CD4-positive, alpha-beta T cell (primary cell): Measurements from ENCODE around the gene C1QC. TPM values are rescaled to one million over a fixed set of nuclear protein-coding genes. Genes with fewer than 3 reads are reported as not detected.

ENCODE experiments used
- ATAC-seq: fragments of 200-7000 bp; cut with Tn5 transposase; one replicate; pipeline ENCODE4 v1.10.0; 2022; ENCODE audit warnings: mild to moderate bottlenecking; ENCODE audit not compliant: poor library complexity
- CTCF ChIA-PET: fragments of 350-600 bp; sonication (Branson Sonifier 250); formaldehyde crosslinking; loops from one replicate; lab custom pipeline; 2021; ENCODE audit warnings: antibody characterized with exemption, inconsistent platforms; lab: Charles Lee
- POLR2A ChIA-PET: fragments of 350-600 bp; sonication (Branson Sonifier 250); formaldehyde crosslinking; loops from one replicate; lab custom pipeline; 2021; ENCODE audit warnings: antibody characterized with exemption, inconsistent platforms; lab: Charles Lee
- DNase-seq, 14 experiments: peaks; one replicate each; pipeline ENCODE4 v3.0.0-alpha.2; 2013 to 2020; ENCODE audit warnings: mixed read lengths in 2 of 14
- H3K27ac ChIP-seq, 2 donors: one replicate each; pipeline versions ENCODE4 v1.5.1 to v1.7.0; 2013; ENCODE audit warnings: low read length in 2 of 2, low read depth in 1 of 2, mild to moderate bottlenecking in 1 of 2
- H3K27me3 ChIP-seq, 2 experiments: 1 replicate in 1 of 2; 2 replicates in 1 of 2; pipeline versions ENCODE4 v1.6.1 to v1.7.0; 2013; ENCODE audit warnings: low read length in 2 of 2, control low read depth in 1 of 2, mild to moderate bottlenecking in 1 of 2, moderate library complexity in 1 of 2; ENCODE audit not compliant: insufficient read depth in 2 of 2, control insufficient read depth in 1 of 2
- H3K36me3 ChIP-seq: one replicate; pipeline ENCODE4 v1.6.1; 2013; ENCODE audit warnings: low read length, control low read depth; ENCODE audit not compliant: insufficient read depth
- H3K4me1 ChIP-seq: one replicate; pipeline ENCODE4 v1.6.1; 2013; ENCODE audit warnings: low read length, control low read depth; ENCODE audit not compliant: insufficient read depth
- H3K4me3 ChIP-seq: one replicate; pipeline ENCODE4 v1.5.1; 2013; ENCODE audit warnings: mild to moderate bottlenecking, low read length, moderate library complexity
- H3K9me3 ChIP-seq, 2 experiments: 1 replicate in 1 of 2; 2 replicates in 1 of 2; pipeline versions ENCODE4 v1.6.1 to v1.7.0; 2013; ENCODE audit warnings: low read length in 2 of 2, mild to moderate bottlenecking in 2 of 2, control low read depth in 1 of 2, moderate library complexity in 1 of 2; ENCODE audit not compliant: control insufficient read depth in 1 of 2, insufficient read depth in 1 of 2
- H3K27ac Mint-ChIP-seq: one replicate; pipeline ENCODE4 v1.8.0; 2020; ENCODE audit warnings: mixed read lengths
- H3K27me3 Mint-ChIP-seq: one replicate; pipeline ENCODE4 v1.8.0; 2021; ENCODE audit warnings: mixed read lengths
- H3K36me3 Mint-ChIP-seq: one replicate; pipeline ENCODE4 v1.8.0; 2021; ENCODE audit warnings: low read depth, mixed read lengths
- H3K4me1 Mint-ChIP-seq: one replicate; pipeline ENCODE4 v1.8.0; 2021; ENCODE audit warnings: low read depth, mixed read lengths
- H3K4me3 Mint-ChIP-seq: one replicate; pipeline ENCODE4 v1.8.0; 2020; ENCODE audit warnings: mild to moderate bottlenecking, mixed read lengths
- H3K9me3 Mint-ChIP-seq: one replicate; pipeline ENCODE4 v1.8.0; 2020; ENCODE audit warnings: mixed read lengths
- intact Hi-C, 2 experiments: fragments of 100-400 bp; cut with DNase I in 1 of 2; cut with micrococcal nuclease in 1 of 2; formaldehyde crosslinking; loops; one replicate each; pipeline versions ENCODE4 v1.15.1 to v1.9.0; 2023 to 2025; cut with DNase I, micrococcal nuclease
- total RNA-seq, 174 experiments: library from RNA in 2 of 174; stranded (reverse) in 2 of 174; gene quantifications; one replicate each; pipeline ENCODE4 v1.2.3 and lab custom pipeline; 2021 to 2026
- TF ChIP-seq, protein P1 (sequence below): fragments of 200-600 bp; IDR thresholded peaks from one replicate; pipeline ENCODE4 v1.8.0; 2022; ENCODE audit warnings: antibody characterized with exemption, mild to moderate bottlenecking

Gene C1QC
- total RNA-seq, 2 experiments from 2014 or later = not detected

- Histone ChIP-seq H3K27ac (no peak overlapping the region), H3K27me3 (peaks cover 12 to 13% of the 10 kb centered on the region in 2 experiments), H3K4me3 (no peak overlapping the region), H3K36me3 (no peaks in the 10 kb centered on the region), H3K4me1 (peaks cover 8% of the 10 kb centered on the region), H3K9me3 (peaks cover 0 to 4% of the 10 kb centered on the region in 2 experiments)
- ATAC-seq (no peak), DNase-seq (no peak)
- ChIA-PET POLR2A (no interaction called here), CTCF (interaction anchor here (0.8 kb wide), 1 partner anchor 221 kb away, joined by 7 read pairs; no protein-coding TSS in a partner anchor)
- TF ChIP-seq, protein P1, sequence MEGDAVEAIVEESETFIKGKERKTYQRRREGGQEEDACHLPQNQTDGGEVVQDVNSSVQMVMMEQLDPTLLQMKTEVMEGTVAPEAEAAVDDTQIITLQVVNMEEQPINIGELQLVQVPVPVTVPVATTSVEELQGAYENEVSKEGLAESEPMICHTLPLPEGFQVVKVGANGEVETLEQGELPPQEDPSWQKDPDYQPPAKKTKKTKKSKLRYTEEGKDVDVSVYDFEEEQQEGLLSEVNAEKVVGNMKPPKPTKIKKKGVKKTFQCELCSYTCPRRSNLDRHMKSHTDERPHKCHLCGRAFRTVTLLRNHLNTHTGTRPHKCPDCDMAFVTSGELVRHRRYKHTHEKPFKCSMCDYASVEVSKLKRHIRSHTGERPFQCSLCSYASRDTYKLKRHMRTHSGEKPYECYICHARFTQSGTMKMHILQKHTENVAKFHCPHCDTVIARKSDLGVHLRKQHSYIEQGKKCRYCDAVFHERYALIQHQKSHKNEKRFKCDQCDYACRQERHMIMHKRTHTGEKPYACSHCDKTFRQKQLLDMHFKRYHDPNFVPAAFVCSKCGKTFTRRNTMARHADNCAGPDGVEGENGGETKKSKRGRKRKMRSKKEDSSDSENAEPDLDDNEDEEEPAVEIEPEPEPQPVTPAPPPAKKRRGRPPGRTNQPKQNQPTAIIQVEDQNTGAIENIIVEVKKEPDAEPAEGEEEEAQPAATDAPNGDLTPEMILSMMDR = no peak
- no peaks in the 10 kb centered on the region for H3K4me1 Mint-ChIP-seq
- H3K27ac Mint-ChIP-seq = no peak overlapping the region
- no peak overlapping the region for H3K4me3 Mint-ChIP-seq
- no peaks in the 10 kb centered on the region for H3K9me3 Mint-ChIP-seq
- H3K36me3 Mint-ChIP-seq = no peaks in the 10 kb centered on the region
- H3K27me3 Mint-ChIP-seq = peaks cover 35% of the 10 kb centered on the region
- intact Hi-C loops = no loop called here
Observed at GRCh38 chr1:22641247-22641646, 2.2 kb upstream of the C1QC start.

- TF ChIP-seq, protein P1 = peak; percentile 74
- no peaks in the 10 kb centered on the region for H3K9me3 Mint-ChIP-seq
- no peaks in the 10 kb centered on the region for H3K36me3 Mint-ChIP-seq
- no peaks in the 10 kb centered on the region for H3K36me3 ChIP-seq
- no peaks in the 10 kb centered on the region for H3K4me1 Mint-ChIP-seq
- no peak overlapping the region for H3K27ac ChIP-seq
- H3K9me3 ChIP-seq = peaks cover 0 to 4% of the 10 kb centered on the region in 2 experiments
- peaks cover 12 to 20% of the 10 kb centered on the region in 2 experiments for H3K27me3 ChIP-seq
- H3K27ac Mint-ChIP-seq = no peak overlapping the region
- CTCF ChIA-PET = interaction anchor here (0.8 kb wide), 1 partner anchor 222 kb away, joined by 7 read pairs; no protein-coding TSS in a partner anchor
- H3K4me3 Mint-ChIP-seq = no peak overlapping the region
- DNase-seq (peak; percentile 41 to 77 (median 60)), ATAC-seq (peak; percentile 81)
- H3K4me1 ChIP-seq = peaks cover 8% of the 10 kb centered on the region
- H3K4me3 ChIP-seq = no peak overlapping the region
- intact Hi-C loops = loop anchor here (1.0 to 2.0 kb wide), 4 partner anchors 222 to 537 kb away; no protein-coding TSS in a partner anchor
- H3K27me3 Mint-ChIP-seq = peaks cover 30% of the 10 kb centered on the region
- POLR2A ChIA-PET = no interaction called here
Observed at GRCh38 chr1:22641906-22642636, 1.4 kb upstream of the C1QC start.

DNA sequence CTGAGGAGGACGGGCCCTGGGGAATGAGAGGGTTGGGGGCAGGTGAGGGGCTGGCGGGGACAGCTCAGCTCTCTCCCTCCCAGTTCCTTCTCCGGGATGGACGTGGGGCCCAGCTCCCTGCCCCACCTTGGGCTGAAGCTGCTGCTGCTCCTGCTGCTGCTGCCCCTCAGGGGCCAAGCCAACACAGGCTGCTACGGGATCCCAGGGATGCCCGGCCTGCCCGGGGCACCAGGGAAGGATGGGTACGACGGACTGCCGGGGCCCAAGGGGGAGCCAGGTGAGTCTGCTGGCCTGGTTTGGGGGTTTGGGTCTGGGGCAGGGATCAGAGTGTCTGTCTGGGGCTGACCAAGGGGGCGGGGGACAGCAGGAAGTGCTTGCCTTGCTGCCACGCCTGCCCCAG lies 495 bp downstream of the C1QC start:
- intact Hi-C loops = loop anchor here in 1 of 2 experiments (2.0 kb wide), 1 partner anchor 511 kb away; no protein-coding TSS in a partner anchor
- POLR2A ChIA-PET = no interaction called here

More for the DNA sequence above, 495 bp downstream of the C1QC start:
- Mint-ChIP-seq H3K9me3 (no peaks in the 10 kb centered on the region), H3K4me3 (no peak overlapping the region), H3K27ac (no peak overlapping the region), H3K36me3 (no peaks in the 10 kb centered on the region), H3K27me3 (peaks cover 32% of the 10 kb centered on the region), H3K4me1 (no peaks in the 10 kb centered on the region)
- CTCF ChIA-PET = no interaction called here
- Histone ChIP-seq H3K4me3 (no peak overlapping the region), H3K4me1 (peaks cover 8% of the 10 kb centered on the region), H3K36me3 (no peaks in the 10 kb centered on the region), H3K27ac (no peak overlapping the region), H3K9me3 (no peaks in the 10 kb centered on the region), H3K27me3 (peaks cover 10 to 16% of the 10 kb centered on the region in 2 experiments)
- DNase-seq (no peak), ATAC-seq (no peak)
- TF ChIP-seq, protein P1 = no peak
